ENCODE measurements around the gene TRIP11. TPM values are rescaled to one million over a fixed set of nuclear protein-coding genes. Genes with fewer than 3 reads are reported as not detected.

Gene TRIP11
- total and polyA plus RNA-seq, 2 experiments from 2014 or later = 24.9 to 52.2 TPM

GRCh38 chr14:91968280-91968679 is 71.6 kb downstream of the TRIP11 start:
- peaks cover 8% of the 10 kb centered on the region; the same call in 2 of the 3 replicates for H3K4me1 Mint-ChIP-seq
- Histone ChIP-seq H3K4me2 (no peak overlapping the region), H2AFZ (no peak overlapping the region), H3K27ac (ENCODE audit: low read depth) (no peak overlapping the region), H3K79me2 (replicated peaks; ENCODE audit: insufficient read depth) (no peaks in the 10 kb centered on the region), H4K20me1 (replicated peaks; ENCODE audit: insufficient read depth) (no peaks in the 10 kb centered on the region), H3K4me3 (no peak overlapping the region), H3K36me3 (ENCODE audit: insufficient read depth) (peaks cover 9% of the 10 kb centered on the region; the same call in 1 of the 2 replicates), H3K9me2 (ENCODE audit: insufficient read depth) (no peaks in the 10 kb centered on the region), H3K27me3 (ENCODE audit: insufficient read depth) (no peaks in the 10 kb centered on the region), H3F3A (replicated peaks; ENCODE audit: low read depth) (no peaks in the 10 kb centered on the region), H3K4me1 (ENCODE audit: insufficient read depth) (no peaks in the 10 kb centered on the region)
- H3K9me3 Mint-ChIP-seq = no peaks in the 10 kb centered on the region
- no peak for ATAC-seq
- no peak overlapping the region for H3K27ac Mint-ChIP-seq
- H3K4me3 Mint-ChIP-seq = no peak overlapping the region
- no peaks in the 10 kb centered on the region for H3K27me3 Mint-ChIP-seq (ENCODE audit: insufficient read depth, low read depth, poor library complexity)
- no peak for DNase-seq (ENCODE audit: low spot score)
- peaks cover 7% of the 10 kb centered on the region; the same call in 2 of the 3 replicates for H3K36me3 Mint-ChIP-seq (ENCODE audit: low read depth)
- TF ChIP-seq JUNB (IDR thresholded peaks at IDR 0.05; ENCODE audit: unreplicated experiment) = no peak
- no peak for TF ChIP-seq ETS1 (IDR thresholded peaks at IDR 0.05)
- TF ChIP-seq STAT1 (IDR thresholded peaks at IDR 0.05; ENCODE audit: unreplicated experiment) = no peak
- no peak for TF ChIP-seq CTCF (conservative IDR thresholded peaks at IDR 0.05; ENCODE audit: low read depth in 2 of 2)
- TF ChIP-seq REST (IDR thresholded peaks at IDR 0.05; ENCODE audit: unreplicated experiment) = no peak
- TF ChIP-seq POLR2AphosphoS5 (IDR thresholded peaks at IDR 0.05; ENCODE audit: low read depth) = no peak
- TF ChIP-seq ZNF462 (CRISPR knock-in tag; IDR thresholded peaks at IDR 0.05) = no peak
- no peak for TF ChIP-seq EZH2 (IDR thresholded peaks at IDR 0.05; ENCODE audit: low read depth, unreplicated experiment)
- no peak for TF ChIP-seq EZH2phosphoT487 (IDR thresholded peaks at IDR 0.05; ENCODE audit: unreplicated experiment)
- no peak for TF ChIP-seq ZNF114 (CRISPR knock-in tag; IDR thresholded peaks at IDR 0.05)
- TF ChIP-seq NANOG (IDR thresholded peaks at IDR 0.05; ENCODE audit: borderline replicate concordance) = no peak
- no peak for TF ChIP-seq CREB1 (CRISPR knock-in tag; IDR thresholded peaks at IDR 0.05; ENCODE audit: low read depth)
- TF ChIP-seq ZNF331 (CRISPR knock-in tag; IDR thresholded peaks at IDR 0.05; ENCODE audit: low read depth) = no peak

Data from GM23338 (cell line).